ENCODE measurements around the gene KRTAP5-10.
"Not testable (repeated sequence)": the region's sequence is repeated elsewhere in the genome, so short reads cannot be mapped to it uniquely, and the experiment has no call there.

The KRTAP5-10 gene

GRCh38 chr11:71542879-71543777 lies 22.2 kb upstream of the KRTAP5-10 start:
- no peak for DNase-seq (ENCODE audit: low spot score)

GRCh38 chr11:71543866-71544265 lies 21.5 kb upstream of the KRTAP5-10 start:
- DNase-seq (ENCODE audit: low spot score) = no peak

DNA sequence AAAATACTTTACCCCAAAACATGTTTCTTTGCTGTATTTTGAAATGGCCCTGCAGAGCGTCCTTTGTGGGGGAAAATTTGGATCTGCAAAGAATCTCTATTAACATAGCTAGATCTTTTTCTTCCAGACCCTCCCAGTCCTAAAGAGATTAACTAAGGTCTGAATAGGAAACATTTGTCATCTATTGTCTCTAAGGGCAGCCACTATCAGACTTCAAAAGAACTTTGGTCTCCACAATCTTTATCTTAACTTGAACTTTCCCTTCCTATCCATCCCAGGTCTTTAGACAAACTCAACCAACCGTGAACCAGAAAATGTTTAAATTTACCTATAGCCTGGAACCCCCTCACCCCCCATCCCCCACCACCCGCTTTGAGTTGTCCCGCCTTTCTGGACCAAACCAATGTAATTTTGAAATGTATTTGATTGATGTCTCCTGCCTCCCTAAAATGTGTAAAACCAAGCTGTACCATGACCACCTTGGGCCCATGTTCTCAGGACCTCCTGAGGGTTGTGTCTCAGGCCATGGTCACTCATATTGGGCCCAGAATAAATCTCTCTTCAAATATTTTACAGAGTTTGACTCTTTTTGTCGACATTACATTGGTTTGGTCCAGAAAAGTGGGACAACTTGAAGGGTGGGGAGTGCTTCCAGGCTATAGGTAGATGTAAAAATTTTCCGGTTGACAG lies 20.7 kb upstream of the KRTAP5-10 start:
- no peak for DNase-seq (ENCODE audit: low spot score)

GRCh38 chr11:71545405-71545966 lies 19.9 kb upstream of the KRTAP5-10 start:
- DNase-seq (ENCODE audit: low spot score) = no peak

- no peak for DNase-seq (ENCODE audit: low spot score)
These were observed 17.2 kb upstream of the KRTAP5-10 start, which contains the start of gene KRTAP5-9 for GRCh38 chr11:71548120-71548519. Gene KRTAP5-9 (plus strand): TSS chr11:71548420. CDS start chr11:71548658, 238 bp downstream.

DNA sequence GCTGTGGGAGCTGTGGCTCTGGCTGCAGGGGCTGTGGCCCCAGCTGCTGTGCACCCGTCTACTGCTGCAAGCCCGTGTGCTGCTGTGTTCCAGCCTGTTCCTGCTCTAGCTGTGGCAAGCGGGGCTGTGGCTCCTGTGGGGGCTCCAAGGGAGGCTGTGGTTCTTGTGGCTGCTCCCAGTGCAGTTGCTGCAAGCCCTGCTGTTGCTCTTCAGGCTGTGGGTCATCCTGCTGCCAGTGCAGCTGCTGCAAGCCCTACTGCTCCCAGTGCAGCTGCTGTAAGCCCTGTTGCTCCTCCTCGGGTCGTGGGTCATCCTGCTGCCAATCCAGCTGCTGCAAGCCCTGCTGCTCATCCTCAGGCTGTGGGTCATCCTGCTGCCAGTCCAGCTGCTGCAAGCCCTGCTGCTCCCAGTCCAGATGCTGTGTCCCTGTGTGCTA lies 16.6 kb upstream of the KRTAP5-10 start:
- DNase-seq (ENCODE audit: low spot score) = no peak

- DNase-seq (ENCODE audit: low spot score) = no peak
These were observed 13.7 kb upstream of the KRTAP5-10 start for GRCh38 chr11:71551711-71552110.

DNA sequence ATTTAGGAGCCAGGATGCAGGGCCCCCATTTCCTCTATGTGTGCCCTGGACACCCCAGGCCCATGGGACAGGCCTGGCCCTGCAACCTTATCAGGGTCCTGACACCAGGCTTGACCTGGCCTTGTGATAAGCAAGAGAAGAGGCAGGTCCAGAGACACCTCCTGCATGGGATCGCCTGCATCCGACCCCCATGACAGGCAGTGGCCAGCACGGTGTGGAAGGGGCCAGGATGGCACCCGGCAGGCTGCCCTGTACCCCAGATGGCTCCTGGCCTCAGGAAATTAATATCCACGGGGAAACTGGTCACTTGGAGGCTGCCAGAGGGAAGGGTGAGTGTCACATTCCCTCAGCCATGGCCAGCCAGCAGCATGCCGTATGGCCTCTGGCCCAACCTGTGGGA lies 10.4 kb upstream of the KRTAP5-10 start:
- no peak for DNase-seq (ENCODE audit: low spot score)

DNA sequence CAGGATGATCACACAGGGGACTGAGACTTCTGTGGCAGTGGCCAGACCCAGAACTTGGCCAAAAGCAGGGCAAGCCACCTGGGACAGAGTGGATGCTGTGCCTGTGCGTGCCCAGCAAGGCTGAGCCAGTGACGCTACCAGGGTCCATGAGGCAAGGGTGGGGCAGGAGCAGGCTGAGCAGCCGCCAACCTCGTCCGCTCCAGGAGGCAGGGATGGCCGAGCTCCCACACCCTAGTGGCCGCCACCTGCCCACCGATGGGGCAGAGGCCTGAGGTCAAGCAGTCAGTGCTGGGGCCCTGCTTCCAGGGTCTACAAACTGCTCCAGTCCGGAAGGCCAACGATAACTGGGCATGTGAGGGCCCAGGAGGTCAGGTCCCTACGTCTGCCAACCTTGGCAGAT lies 9.9 kb upstream of the KRTAP5-10 start:
- no peak for DNase-seq (ENCODE audit: low spot score)

DNA sequence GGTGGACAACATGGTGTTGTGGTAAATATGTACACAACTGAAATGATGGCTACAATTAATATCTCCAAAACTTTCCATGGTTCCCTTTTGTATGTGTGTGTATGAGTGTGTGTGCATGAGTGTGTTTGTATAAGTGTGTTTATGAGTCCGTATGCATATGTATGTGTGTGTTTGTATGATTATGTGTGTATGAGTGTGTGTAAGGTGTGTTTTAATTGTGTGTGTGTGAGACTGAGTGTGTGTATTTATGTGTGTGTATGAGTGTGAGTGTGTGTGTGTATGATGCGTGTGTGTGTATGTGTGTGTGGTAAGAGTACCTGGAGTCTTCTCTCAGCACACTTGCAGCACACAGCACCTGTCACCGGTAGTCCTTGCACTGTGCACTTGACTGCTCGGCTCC lies 9.3 kb upstream of the KRTAP5-10 start:
- DNase-seq (ENCODE audit: low spot score) = no peak

- no peak for DNase-seq (ENCODE audit: low spot score)
These were observed 8.1 kb upstream of the KRTAP5-10 start for GRCh38 chr11:71557257-71557656.

DNA sequence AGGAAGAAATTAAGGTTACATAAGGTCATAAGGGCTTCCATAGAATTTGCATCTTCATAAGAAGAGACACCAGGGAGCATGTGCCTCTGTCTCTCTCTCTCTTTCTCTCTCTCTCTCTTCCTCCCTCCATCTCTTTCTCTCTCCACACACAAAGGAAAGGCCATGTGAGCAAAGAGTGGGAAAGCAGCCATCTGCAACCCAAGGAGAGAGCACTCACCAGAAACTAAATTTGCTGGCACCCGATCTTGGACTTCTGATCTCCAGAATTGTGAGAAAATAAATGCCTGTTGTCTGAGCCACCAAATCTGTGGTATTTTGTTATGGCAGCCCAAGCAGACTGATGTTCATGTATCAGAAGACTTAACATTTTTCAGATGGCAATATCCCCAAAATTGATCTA lies 6.4 kb upstream of the KRTAP5-10 start:
- no peak for DNase-seq (ENCODE audit: low spot score)

- no peak for DNase-seq (ENCODE audit: low spot score)
These were observed 3.2 kb upstream of the KRTAP5-10 start for GRCh38 chr11:71562120-71562519.

DNA sequence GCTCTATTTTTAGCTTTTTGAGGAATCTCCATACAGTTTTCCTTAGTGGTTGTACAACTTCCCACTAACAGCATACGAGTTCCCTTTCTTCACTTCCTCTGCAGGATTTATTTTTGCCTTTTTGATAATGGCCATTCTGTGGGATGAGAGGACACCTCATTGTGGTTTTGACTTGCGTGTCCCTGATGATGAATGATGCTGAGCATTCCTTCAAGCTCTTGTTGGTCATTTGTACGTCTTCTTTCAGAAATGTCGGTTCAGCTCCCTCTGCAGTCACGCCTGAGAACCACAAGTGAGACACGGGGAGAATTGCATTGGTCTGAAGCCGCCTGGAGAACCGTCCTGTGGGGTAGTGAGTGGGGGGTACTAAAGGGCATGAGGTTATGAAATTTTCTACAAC lies 2.0 kb upstream of the KRTAP5-10 start:
- no peak for DNase-seq (ENCODE audit: low spot score)

DNA sequence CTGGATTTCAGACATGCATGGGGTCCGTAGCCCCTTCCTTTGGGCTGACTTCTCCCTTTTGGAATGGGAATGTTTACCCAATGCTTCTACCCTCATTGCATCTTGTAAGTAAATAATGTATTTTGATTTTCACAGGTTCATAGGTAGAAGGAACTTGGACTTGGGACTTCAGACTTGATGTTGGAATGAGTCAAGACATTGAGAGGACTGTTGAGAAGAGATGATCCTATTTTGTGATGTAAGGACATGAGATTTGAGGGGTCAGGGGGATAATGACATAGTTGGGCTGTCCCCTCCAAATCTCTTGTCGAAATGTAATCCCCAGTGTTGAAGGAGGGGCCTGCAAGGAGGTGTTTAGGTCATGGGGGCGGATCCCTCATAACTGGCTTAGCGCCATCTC lies 933 bp upstream of the KRTAP5-10 start:
- DNase-seq (ENCODE audit: low spot score) = no peak

DNA sequence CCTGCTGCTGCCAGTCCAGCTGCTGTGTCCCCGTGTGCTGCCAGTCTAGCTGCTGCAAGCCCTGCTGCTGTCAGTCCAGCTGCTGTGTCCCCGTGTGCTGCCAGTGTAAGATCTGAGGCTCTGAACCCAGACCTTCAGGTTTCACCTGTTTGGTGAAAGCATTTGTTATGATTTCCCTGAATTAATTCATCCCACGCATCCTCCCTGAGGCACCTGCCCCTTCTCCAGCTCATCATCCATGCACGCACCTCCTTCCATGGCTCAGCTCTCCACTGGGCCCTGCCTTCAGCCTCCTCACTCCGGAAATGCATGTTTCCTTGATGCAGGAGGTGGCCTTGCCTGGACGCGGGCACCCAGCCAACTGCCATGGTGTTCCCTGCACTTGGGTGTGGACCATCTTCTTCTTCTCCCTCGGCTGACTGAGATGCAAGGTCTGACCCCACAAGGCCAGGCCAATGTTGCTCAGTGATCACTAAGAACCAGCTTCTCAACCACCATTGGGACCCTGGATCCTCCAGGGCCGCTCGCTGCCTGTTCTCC lies 788 bp downstream of the KRTAP5-10 start:
- DNase-seq (ENCODE audit: low spot score) = no peak

- not testable (repeated sequence) for DNase-seq (ENCODE audit: low spot score)
These were observed 1.6 kb downstream of the KRTAP5-10 start for GRCh38 chr11:71566626-71567599.

GRCh38 chr11:71567633-71568032 lies 2.3 kb downstream of the KRTAP5-10 start:
- DNase-seq (ENCODE audit: low spot score) = not testable (repeated sequence)

- DNase-seq (ENCODE audit: low spot score) = no peak
These were observed 3.5 kb downstream of the KRTAP5-10 start for GRCh38 chr11:71568704-71569349.

GRCh38 chr11:71571101-71571850 lies 5.9 kb downstream of the KRTAP5-10 start:
- DNase-seq (ENCODE audit: low spot score) = not testable (repeated sequence)

Measured in CD4-positive, alpha-beta T cell treated with Interleukin-2 at 100 ng/mL for 4 hours (primary cell).